VCaP (cell line): ENCODE data around the gene MAVS.

Experiments
- H3K27ac ChIP-seq: fragments of 450-650 bp; 2 replicates; pipeline ENCODE4 v1.5.1; 2017
- TF ChIP-seq, protein P1 (sequence below): fragments of 450-650 bp; conservative IDR thresholded peaks from 2 replicates; pipeline ENCODE4 v1.5.1; 2017; ENCODE audit warnings: mild to moderate bottlenecking, moderate library complexity

Gene MAVS

DNA sequence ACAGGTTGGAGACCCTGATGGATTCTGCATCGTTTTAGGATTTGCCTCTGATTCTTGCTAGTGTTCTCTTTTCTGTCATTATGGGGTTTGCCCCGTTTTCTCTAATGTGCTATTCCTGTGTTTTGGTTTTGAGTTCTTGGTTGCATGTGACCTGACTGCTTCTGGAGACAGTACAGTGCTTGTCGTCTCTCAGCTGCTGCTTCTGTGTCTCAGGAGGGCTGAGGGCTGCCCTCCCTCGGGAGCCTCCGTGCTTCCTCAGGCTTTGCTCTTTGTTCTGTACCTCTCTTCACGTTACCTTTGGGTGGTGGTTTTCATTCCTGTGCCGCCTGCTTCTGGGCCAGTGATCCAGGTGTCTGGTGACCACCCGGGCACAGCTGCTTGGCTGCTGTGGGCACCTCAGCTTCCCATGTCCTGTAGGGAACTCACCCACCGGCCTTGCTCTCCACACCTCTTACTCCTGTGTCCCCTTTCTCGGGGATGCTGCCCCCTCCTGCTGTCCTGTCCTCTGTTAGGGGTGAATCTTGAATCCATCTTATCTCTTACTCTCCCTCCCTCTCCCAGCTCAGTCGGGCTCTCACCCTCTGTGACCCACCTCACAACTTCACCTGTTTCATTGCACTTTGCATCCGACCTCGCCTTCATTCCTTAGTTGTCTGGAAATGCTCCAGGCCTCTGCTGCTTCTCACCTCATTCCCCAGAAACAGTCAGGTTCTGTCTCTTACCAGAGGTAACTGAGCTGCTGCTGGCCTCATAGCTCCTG is 75.8 kb downstream of the MAVS start:
- TF ChIP-seq, protein P1, sequence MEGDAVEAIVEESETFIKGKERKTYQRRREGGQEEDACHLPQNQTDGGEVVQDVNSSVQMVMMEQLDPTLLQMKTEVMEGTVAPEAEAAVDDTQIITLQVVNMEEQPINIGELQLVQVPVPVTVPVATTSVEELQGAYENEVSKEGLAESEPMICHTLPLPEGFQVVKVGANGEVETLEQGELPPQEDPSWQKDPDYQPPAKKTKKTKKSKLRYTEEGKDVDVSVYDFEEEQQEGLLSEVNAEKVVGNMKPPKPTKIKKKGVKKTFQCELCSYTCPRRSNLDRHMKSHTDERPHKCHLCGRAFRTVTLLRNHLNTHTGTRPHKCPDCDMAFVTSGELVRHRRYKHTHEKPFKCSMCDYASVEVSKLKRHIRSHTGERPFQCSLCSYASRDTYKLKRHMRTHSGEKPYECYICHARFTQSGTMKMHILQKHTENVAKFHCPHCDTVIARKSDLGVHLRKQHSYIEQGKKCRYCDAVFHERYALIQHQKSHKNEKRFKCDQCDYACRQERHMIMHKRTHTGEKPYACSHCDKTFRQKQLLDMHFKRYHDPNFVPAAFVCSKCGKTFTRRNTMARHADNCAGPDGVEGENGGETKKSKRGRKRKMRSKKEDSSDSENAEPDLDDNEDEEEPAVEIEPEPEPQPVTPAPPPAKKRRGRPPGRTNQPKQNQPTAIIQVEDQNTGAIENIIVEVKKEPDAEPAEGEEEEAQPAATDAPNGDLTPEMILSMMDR: no peak
- peak overlapping the region; percentile 27 for H3K27ac ChIP-seq

DNA sequence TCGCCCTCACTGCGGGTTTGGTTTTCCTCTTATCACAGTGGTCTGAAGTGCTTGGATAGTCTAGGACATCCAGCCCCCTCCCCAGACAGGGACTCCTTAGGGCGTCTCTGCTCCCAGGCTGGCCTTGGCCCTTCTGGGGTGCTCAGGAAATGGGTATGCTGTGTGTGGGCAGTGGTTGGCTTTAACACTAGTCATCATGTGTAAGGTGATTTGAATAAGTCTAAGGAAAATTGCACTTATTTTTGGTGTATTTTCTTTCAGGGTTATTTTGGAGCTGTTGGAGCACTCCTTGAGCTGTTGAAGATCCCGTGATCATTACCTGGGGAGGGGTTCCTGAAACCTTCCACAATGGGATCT is 76.3 kb downstream of the MAVS start:
- TF ChIP-seq, protein P1: no peak
- peak overlapping the region; percentile 27 for H3K27ac ChIP-seq

DNA sequence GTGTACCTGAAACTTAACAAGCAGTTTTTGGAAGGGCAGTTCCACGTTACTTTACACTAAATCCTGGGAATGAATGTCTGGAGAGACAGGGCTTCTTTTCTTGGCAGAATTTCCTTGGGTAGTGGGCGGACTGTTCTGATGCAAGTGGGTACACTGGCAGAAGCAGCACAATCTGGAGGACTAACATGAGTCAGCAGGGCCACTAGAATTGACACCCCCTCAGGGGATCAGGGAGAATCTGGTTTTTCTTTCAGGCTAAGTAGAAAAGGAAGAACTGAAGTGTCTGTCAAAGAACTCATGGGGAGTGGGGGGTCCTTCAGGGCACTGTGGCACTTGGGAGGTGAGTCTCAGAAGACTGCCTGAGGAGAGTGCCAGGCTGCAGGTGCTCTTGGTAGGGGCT is 77.2 kb downstream of the MAVS start:
- TF ChIP-seq, protein P1: no peak
- peak overlapping the region; percentile 27 for H3K27ac ChIP-seq

DNA sequence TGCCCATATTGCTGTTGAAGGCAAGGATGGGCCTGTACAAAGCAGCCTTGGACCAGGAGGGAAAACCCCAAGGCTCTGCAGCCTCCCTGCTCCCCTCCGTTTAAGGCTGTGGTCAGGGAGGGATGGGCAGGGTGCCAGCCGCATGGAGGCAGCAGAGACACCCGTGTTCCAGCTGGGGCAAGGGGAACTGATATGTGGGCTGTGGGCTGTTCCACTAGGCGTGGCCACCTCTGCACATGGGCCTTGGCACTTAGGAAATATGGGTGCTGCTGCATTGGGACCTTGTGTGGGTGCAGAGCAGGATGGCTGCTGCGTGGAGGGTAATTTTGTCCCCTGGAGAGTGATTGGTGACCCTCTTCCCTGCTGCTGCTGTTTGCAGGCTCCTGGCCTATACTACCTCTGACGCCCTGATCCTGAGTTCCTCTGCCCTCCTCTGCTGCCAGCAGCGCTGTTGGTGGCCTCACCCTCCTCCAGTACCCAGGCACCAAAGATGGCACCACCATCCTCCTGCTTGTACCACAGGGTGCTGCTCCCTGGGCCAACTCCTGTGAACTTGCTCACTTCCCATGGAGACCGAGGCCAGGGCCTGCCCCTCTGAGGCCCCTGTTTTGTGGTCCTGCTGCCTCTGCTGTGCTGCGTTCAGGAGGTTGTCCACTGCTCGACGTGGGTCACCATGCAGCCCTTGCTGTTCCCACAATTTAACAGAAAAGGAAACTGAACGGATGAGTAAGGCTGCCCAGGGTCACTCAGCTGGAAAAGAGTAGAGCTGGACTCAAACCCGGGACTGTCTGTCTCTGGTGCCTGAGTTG is 77.9 kb downstream of the MAVS start:
- TF ChIP-seq, protein P1: no peak
- peak overlapping the region; percentile 27 for H3K27ac ChIP-seq

DNA sequence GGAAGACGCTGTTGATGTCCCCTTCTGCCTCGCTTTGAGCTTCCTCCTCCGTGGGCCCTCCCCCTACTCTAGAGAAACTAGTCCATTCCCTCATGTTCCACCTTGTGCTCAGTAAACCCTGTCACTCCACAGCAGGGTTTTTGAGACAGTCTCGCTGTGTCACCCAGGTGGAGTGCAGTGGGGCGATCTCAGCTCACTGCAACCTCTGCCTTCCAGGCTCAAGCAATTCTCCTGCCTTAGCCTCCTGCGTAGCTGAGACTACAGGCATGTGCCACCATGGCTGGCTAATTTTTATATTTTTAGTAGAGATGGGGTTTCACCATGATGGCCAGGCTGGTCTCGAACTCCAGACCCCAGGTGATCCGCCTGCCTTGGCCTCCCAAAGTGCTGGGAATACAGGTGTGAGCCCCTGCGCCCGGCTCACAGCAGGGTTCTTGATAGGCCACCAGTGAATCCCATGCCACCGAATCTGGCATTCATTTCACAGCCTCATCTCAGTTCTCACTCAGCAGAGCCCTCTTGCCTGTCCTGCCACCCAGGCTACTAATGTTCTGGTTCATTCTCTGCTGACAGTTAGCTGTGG is 78.6 kb downstream of the MAVS start:
- no peak overlapping the region for H3K27ac ChIP-seq
- TF ChIP-seq, protein P1: no peak
